ENCODE measurements around the gene SH2D6. TPM values are rescaled to one million over a fixed set of nuclear protein-coding genes. Genes with fewer than 3 reads are reported as not detected.

The SH2D6 gene
- total RNA-seq, 5 donors from 2014 or later (not counting 1 experiment from before 2014, with no cell fraction given) = 0.49 to 1.1 (median 0.60) TPM; not detected in 1

- CTCF ChIA-PET = no interaction called here
Observed at GRCh38 chr2:85446296-85447221, 28.0 kb downstream of the SH2D6 start.

GRCh38 chr2:85447222-85447585 lies 28.7 kb downstream of the SH2D6 start:
- Histone ChIP-seq H3K36me3 (ENCODE audit: control insufficient read depth in 2 of 2, extremely low read depth in 1 of 2, insufficient read depth in 1 of 2, low read length in 1 of 2) (no peaks in the 10 kb centered on the region), H3K9me3 (no peaks in the 10 kb centered on the region), H3K27ac (ENCODE audit: low read length) (no peak overlapping the region), H3K27me3 (replicated peaks in 1 of 2; ENCODE audit: control insufficient read depth in 2 of 2, extremely low read depth in 1 of 2, insufficient read depth in 2 of 2, low read length in 1 of 2) (no peaks in the 10 kb centered on the region), H3K4me3 (ENCODE audit: control insufficient read depth in 1 of 2, extremely low read depth in 1 of 2, low read length in 1 of 2) (no peak overlapping the region), H3K4me1 (ENCODE audit: control insufficient read depth in 1 of 2, extremely low read depth in 1 of 2, insufficient read depth in 2 of 2, low read length in 2 of 2) (no peaks in the 10 kb centered on the region)
- no peaks in the 10 kb centered on the region for H3K4me1 Mint-ChIP-seq
- no peak overlapping the region for H3K4me3 Mint-ChIP-seq
- 88% methylated on average over 8 of the region's 8 CpGs for WGBS (ENCODE audit: insufficient coverage)
- no peak for ATAC-seq (replicated peaks in 1 of 4)
- H3K27me3 Mint-ChIP-seq = no peaks in the 10 kb centered on the region
- no peaks in the 10 kb centered on the region for H3K36me3 Mint-ChIP-seq
- ChIA-PET CTCF (no interaction called here), POLR2A (no interaction called here)
- no peak for DNase-seq
- no peaks in the 10 kb centered on the region for H3K9me3 Mint-ChIP-seq
- no peak overlapping the region for H3K27ac Mint-ChIP-seq

More at GRCh38 chr2:85446296-85447221, 28.0 kb downstream of the SH2D6 start:
- no peaks in the 10 kb centered on the region for H3K9me3 ChIP-seq
- Mint-ChIP-seq H3K36me3 (no peaks in the 10 kb centered on the region), H3K27ac (no peak overlapping the region), H3K9me3 (no peaks in the 10 kb centered on the region), H3K27me3 (no peaks in the 10 kb centered on the region), H3K4me1 (no peaks in the 10 kb centered on the region), H3K4me3 (no peak overlapping the region)
- no peak overlapping the region for H3K4me3 ChIP-seq (ENCODE audit: control insufficient read depth in 1 of 2, extremely low read depth in 1 of 2, low read length in 1 of 2)
- no peaks in the 10 kb centered on the region for H3K36me3 ChIP-seq (ENCODE audit: control insufficient read depth in 2 of 2, extremely low read depth in 1 of 2, insufficient read depth in 1 of 2, low read length in 1 of 2)
- no peak for DNase-seq
- ATAC-seq (replicated peaks in 1 of 4) = no peak
- no peaks in the 10 kb centered on the region for H3K27me3 ChIP-seq (replicated peaks in 1 of 2; ENCODE audit: control insufficient read depth in 2 of 2, extremely low read depth in 1 of 2, insufficient read depth in 2 of 2, low read length in 1 of 2)
- no peak overlapping the region for H3K27ac ChIP-seq (ENCODE audit: low read length)
- POLR2A ChIA-PET = no interaction called here
- H3K4me1 ChIP-seq (ENCODE audit: control insufficient read depth in 1 of 2, extremely low read depth in 1 of 2, insufficient read depth in 2 of 2, low read length in 2 of 2) = no peaks in the 10 kb centered on the region
- 88% methylated on average over 14 of the region's 14 CpGs for WGBS (ENCODE audit: insufficient coverage)

GRCh38 chr2:85448461-85449213 lies 30.1 kb downstream of the SH2D6 start:
- Histone ChIP-seq H3K27me3 (replicated peaks in 1 of 2; ENCODE audit: control insufficient read depth in 2 of 2, extremely low read depth in 1 of 2, insufficient read depth in 2 of 2, low read length in 1 of 2) (no peaks in the 10 kb centered on the region), H3K9me3 (no peaks in the 10 kb centered on the region), H3K36me3 (ENCODE audit: control insufficient read depth in 2 of 2, extremely low read depth in 1 of 2, insufficient read depth in 1 of 2, low read length in 1 of 2) (no peaks in the 10 kb centered on the region), H3K27ac (ENCODE audit: low read length) (no peak overlapping the region), H3K4me1 (ENCODE audit: control insufficient read depth in 1 of 2, extremely low read depth in 1 of 2, insufficient read depth in 2 of 2, low read length in 2 of 2) (no peaks in the 10 kb centered on the region), H3K4me3 (ENCODE audit: control insufficient read depth in 1 of 2, extremely low read depth in 1 of 2, low read length in 1 of 2) (no peak overlapping the region)
- H3K36me3 Mint-ChIP-seq = no peaks in the 10 kb centered on the region
- H3K27ac Mint-ChIP-seq = no peak overlapping the region
- no peaks in the 10 kb centered on the region for H3K27me3 Mint-ChIP-seq
- no peak overlapping the region for H3K4me3 Mint-ChIP-seq
- ChIA-PET CTCF (interaction anchor here in 1 of 2 donors (0.7 kb wide), 1 partner anchor 734 kb away, joined by 4 read pairs; no protein-coding TSS in a partner anchor), POLR2A (interaction anchor here in 1 of 2 donors (0.5 to 0.6 kb wide), 2 partner anchors 16 to 898 kb away, joined by 6 to 9 read pairs; no protein-coding TSS in a partner anchor)
- no peaks in the 10 kb centered on the region for H3K4me1 Mint-ChIP-seq
- H3K9me3 Mint-ChIP-seq = no peaks in the 10 kb centered on the region
- ATAC-seq (replicated peaks in 1 of 4) (no peak), DNase-seq (no peak)
- no CpG with 5 or more reads among the region's 8 CpGs for WGBS (ENCODE audit: insufficient coverage)

GRCh38 chr2:85449214-85449588 lies 30.7 kb downstream of the SH2D6 start:
- no peaks in the 10 kb centered on the region for H3K27me3 Mint-ChIP-seq
- no peaks in the 10 kb centered on the region for H3K27me3 ChIP-seq (replicated peaks in 1 of 2; ENCODE audit: control insufficient read depth in 2 of 2, extremely low read depth in 1 of 2, insufficient read depth in 2 of 2, low read length in 1 of 2)
- no peak overlapping the region for H3K27ac ChIP-seq (ENCODE audit: low read length)
- no peak overlapping the region for H3K27ac Mint-ChIP-seq
- POLR2A ChIA-PET = interaction anchor here in 1 of 2 donors (0.5 kb wide), 1 partner anchor 15 kb away, joined by 6 read pairs; no protein-coding TSS in a partner anchor
- WGBS (ENCODE audit: insufficient coverage) = 83% methylated on average over 5 of the region's 7 CpGs
- H3K9me3 Mint-ChIP-seq = no peaks in the 10 kb centered on the region
- ATAC-seq (replicated peaks in 1 of 4) (no peak), DNase-seq (no peak)
- no peaks in the 10 kb centered on the region for H3K36me3 ChIP-seq (ENCODE audit: control insufficient read depth in 2 of 2, extremely low read depth in 1 of 2, insufficient read depth in 1 of 2, low read length in 1 of 2)
- H3K9me3 ChIP-seq = no peaks in the 10 kb centered on the region
- CTCF ChIA-PET = no interaction called here
- no peak overlapping the region for H3K4me3 ChIP-seq (ENCODE audit: control insufficient read depth in 1 of 2, extremely low read depth in 1 of 2, low read length in 1 of 2)
- H3K4me3 Mint-ChIP-seq = no peak overlapping the region
- H3K36me3 Mint-ChIP-seq = no peaks in the 10 kb centered on the region
- no peaks in the 10 kb centered on the region for H3K4me1 Mint-ChIP-seq
- H3K4me1 ChIP-seq (ENCODE audit: control insufficient read depth in 1 of 2, extremely low read depth in 1 of 2, insufficient read depth in 2 of 2, low read length in 2 of 2) = no peaks in the 10 kb centered on the region

- H3K36me3 Mint-ChIP-seq = no peaks in the 10 kb centered on the region
- ATAC-seq (replicated peaks in 1 of 4) (no peak), DNase-seq (no peak)
- H3K27me3 Mint-ChIP-seq = no peaks in the 10 kb centered on the region
- Histone ChIP-seq H3K36me3 (ENCODE audit: control insufficient read depth in 2 of 2, extremely low read depth in 1 of 2, insufficient read depth in 1 of 2, low read length in 1 of 2) (no peaks in the 10 kb centered on the region), H3K4me1 (ENCODE audit: control insufficient read depth in 1 of 2, extremely low read depth in 1 of 2, insufficient read depth in 2 of 2, low read length in 2 of 2) (no peaks in the 10 kb centered on the region), H3K27ac (ENCODE audit: low read length) (no peak overlapping the region), H3K9me3 (no peaks in the 10 kb centered on the region), H3K27me3 (replicated peaks in 1 of 2; ENCODE audit: control insufficient read depth in 2 of 2, extremely low read depth in 1 of 2, insufficient read depth in 2 of 2, low read length in 1 of 2) (peaks cover 0 to 3% of the 10 kb centered on the region in 2 experiments), H3K4me3 (ENCODE audit: control insufficient read depth in 1 of 2, extremely low read depth in 1 of 2, low read length in 1 of 2) (no peak overlapping the region)
- H3K4me3 Mint-ChIP-seq = no peak overlapping the region
- WGBS (ENCODE audit: insufficient coverage) = no CpG with 5 or more reads among the region's 1 CpG
- H3K27ac Mint-ChIP-seq = no peak overlapping the region
- ChIA-PET CTCF (interaction anchor here in 1 of 2 donors (0.7 kb wide), 1 partner anchor 131 kb away, joined by 3 read pairs; no protein-coding TSS in a partner anchor), POLR2A (no interaction called here)
- no peaks in the 10 kb centered on the region for H3K4me1 Mint-ChIP-seq
- H3K9me3 Mint-ChIP-seq = no peaks in the 10 kb centered on the region
Observed at GRCh38 chr2:85452237-85452636, 33.7 kb downstream of the SH2D6 start.

GRCh38 chr2:85453571-85453970 lies 35.1 kb downstream of the SH2D6 start:
- CTCF ChIA-PET = no interaction called here
- Mint-ChIP-seq H3K4me1 (no peaks in the 10 kb centered on the region), H3K27me3 (no peaks in the 10 kb centered on the region), H3K4me3 (no peak overlapping the region), H3K36me3 (no peaks in the 10 kb centered on the region), H3K9me3 (no peaks in the 10 kb centered on the region), H3K27ac (peak overlapping the region in 1 of 2 donors; percentile 18)
- POLR2A ChIA-PET = no interaction called here
- Histone ChIP-seq H3K27me3 (replicated peaks in 1 of 2; ENCODE audit: control insufficient read depth in 2 of 2, extremely low read depth in 1 of 2, insufficient read depth in 2 of 2, low read length in 1 of 2) (peaks cover 0 to 3% of the 10 kb centered on the region in 2 experiments), H3K27ac (ENCODE audit: low read length) (no peak overlapping the region), H3K36me3 (ENCODE audit: control insufficient read depth in 2 of 2, extremely low read depth in 1 of 2, insufficient read depth in 1 of 2, low read length in 1 of 2) (no peaks in the 10 kb centered on the region), H3K4me3 (ENCODE audit: control insufficient read depth in 1 of 2, extremely low read depth in 1 of 2, low read length in 1 of 2) (no peak overlapping the region), H3K4me1 (ENCODE audit: control insufficient read depth in 1 of 2, extremely low read depth in 1 of 2, insufficient read depth in 2 of 2, low read length in 2 of 2) (no peaks in the 10 kb centered on the region), H3K9me3 (no peaks in the 10 kb centered on the region)
- DNase-seq (no peak), ATAC-seq (replicated peaks in 1 of 4) (no peak)
- WGBS (ENCODE audit: insufficient coverage) = 90% methylated on average over 6 of the region's 7 CpGs

All from T-cell (primary cell).